Panc1 (cell line): Measurements from ENCODE around the gene DCBLD2. TPM values are rescaled to one million over a fixed set of nuclear protein-coding genes. Genes with fewer than 3 reads are reported as not detected.

Experiments used
- ATAC-seq: fragments of 200-7000 bp; cut with Tn5 transposase; 2 replicates; pipeline ENCODE4 v1.9.1; 2020; ENCODE audit warnings: mild to moderate bottlenecking, moderate library complexity
- BruUV-seq: library from RNA; stranded (reverse); fragments of 400-500 nt; replicated peaks from 2 replicates; lab custom pipeline; 2021; lab: Mats Ljungman, UMichigan
- CTCF ChIA-PET: fragments of 300-600 bp; sonication (Branson Sonifier 250); formaldehyde crosslinking; loops from one replicate; lab custom pipeline; 2022; ENCODE audit warnings: antibody characterized with exemption; lab: Charles Lee
- POLR2A ChIA-PET: fragments of 300-600 bp; sonication (Branson Sonifier 250); formaldehyde crosslinking; loops from one replicate; lab custom pipeline; 2022; ENCODE audit warnings: antibody characterized with exemption; lab: Charles Lee
- DNase-seq: peaks from one replicate; pipeline ENCODE4 v3.0.0-alpha.2; 2010; ENCODE audit warnings: low read depth, low spot score
- H3K27ac ChIP-seq: 2 replicates; pipeline ENCODE4 v1.5.1; 2011; ENCODE audit warnings: mild to moderate bottlenecking, low read length, inconsistent platforms
- H3K27me3 ChIP-seq: fragments of 200-500 bp; sonication (Bioruptor generic); 2 replicates; pipeline ENCODE4 v1.6.0; 2014; ENCODE audit warnings: low read length, inconsistent platforms; ENCODE audit not compliant: control insufficient read depth, insufficient read depth
- H3K36me3 ChIP-seq: fragments of 200-500 bp; sonication (Bioruptor generic); 2 replicates; pipeline ENCODE4 v1.5.1; 2014; ENCODE audit warnings: inconsistent platforms, mild to moderate bottlenecking, low read length, moderate library complexity; ENCODE audit not compliant: control insufficient read depth, insufficient read depth
- H3K4me1 ChIP-seq: 2 replicates; pipeline ENCODE4 v1.5.1; 2011; ENCODE audit warnings: inconsistent platforms, mild to moderate bottlenecking, low read length, moderate library complexity; ENCODE audit not compliant: control insufficient read depth, insufficient read depth
- H3K4me3 ChIP-seq, 2 experiments: 2 replicates each; pipeline ENCODE4 v1.5.1; 2011 to 2012; ENCODE audit warnings: low read depth in 2 of 2, low read length in 2 of 2, mild to moderate bottlenecking in 2 of 2, inconsistent platforms in 1 of 2, moderate library complexity in 1 of 2
- H3K9me3 ChIP-seq: fragments of 200-500 bp; sonication (Bioruptor generic); 2 replicates; pipeline ENCODE4 v1.5.1; 2014; ENCODE audit warnings: low read depth, mild to moderate bottlenecking, inconsistent platforms, low read length, moderate library complexity; ENCODE audit not compliant: control insufficient read depth, insufficient read depth
- CTCF ChIP-seq: fragments of 450-650 bp; IDR thresholded peaks from 2 replicates; pipeline ENCODE4 v1.5.1; 2017; ENCODE audit warnings: mild to moderate bottlenecking
- POLR2AphosphoS5 ChIP-seq: IDR thresholded peaks from 2 replicates; pipeline ENCODE4 v1.6.1; 2012; ENCODE audit warnings: mild to moderate bottlenecking, low read depth, low read length, moderate library complexity
- REST ChIP-seq, 2 experiments: IDR thresholded peaks; 2 replicates each; pipeline ENCODE4 v1.6.1; 2011 to 2012; ENCODE audit warnings: low read depth in 2 of 2, control low read depth in 1 of 2, low read length in 1 of 2, mild to moderate bottlenecking in 1 of 2, moderate library complexity in 1 of 2; ENCODE audit not compliant: insufficient read depth in 1 of 2
- SIN3A ChIP-seq: IDR thresholded peaks from 2 replicates; pipeline ENCODE4 v1.6.1; 2012; ENCODE audit warnings: low read depth, mild to moderate bottlenecking, low read length, moderate library complexity, borderline replicate concordance; ENCODE audit not compliant: insufficient read depth
- TCF7L2 ChIP-seq: IDR thresholded peaks from 2 replicates; pipeline ENCODE4 v1.6.1; 2011; ENCODE audit warnings: mild to moderate bottlenecking, low read depth, low read length, inconsistent platforms
- in situ Hi-C: cut with HindIII; loops from 2 replicates; pipeline ENCODE4 v1.10.0; 2016; ENCODE audit warnings: low sequenced_read_pairs, low pct_unique_long_range_greater_than_20kb
- intact Hi-C: fragments of 100-400 bp; cut with micrococcal nuclease; formaldehyde crosslinking; loops from one replicate; pipeline ENCODE4 v1.10.0; 2022; ENCODE audit not compliant: unreplicated experiment
- total RNA-seq: library from RNA; stranded (reverse); gene quantifications from one replicate; pipeline ENCODE4 v1.2.1, GENCODE V29; 2021; ENCODE audit not compliant: unreplicated experiment

Gene DCBLD2
- total RNA-seq, 1 experiment from 2014 or later = 54.4 TPM

GRCh38 chr3:98746122-98746521 lies 155.4 kb downstream of the DCBLD2 start:
- BruUV-seq = no TSS peak
- intact Hi-C loops = no loop called here
- peaks cover 20% of the 10 kb centered on the region for H3K27me3 ChIP-seq
- H3K4me1 ChIP-seq = no peaks in the 10 kb centered on the region
- no peak overlapping the region for H3K27ac ChIP-seq
- in situ Hi-C loops = no loop called here
- DNase-seq (no peak), ATAC-seq (no peak)
- no peaks in the 10 kb centered on the region for H3K36me3 ChIP-seq
- POLR2A ChIA-PET = no interaction called here
- H3K9me3 ChIP-seq = no peaks in the 10 kb centered on the region
- TF ChIP-seq REST (IDR thresholded peaks at IDR 0.05; ENCODE audit: insufficient read depth in 1 of 2, low read depth in 2 of 2, low read length in 1 of 2) (no peak), SIN3A (no peak), POLR2AphosphoS5 (no peak), CTCF (no peak), TCF7L2 (no peak)
- CTCF ChIA-PET = no interaction called here
- no peak overlapping the region for H3K4me3 ChIP-seq

Other genes starting within 250 kb of the DCBLD2 start
- 0.15 TPM for gene ST3GAL6, start 138.4 kb downstream of the DCBLD2 start, total RNA-seq